ENCODE results near the gene UXS1. TPM values are rescaled to one million over a fixed set of nuclear protein-coding genes. Genes with fewer than 3 reads are reported as not detected.

UXS1 gene
- total RNA-seq, 1 experiment from 2014 or later, result 49.1 TPM

- peak; percentile 94 for ATAC-seq
- Histone ChIP-seq H3K4me1 (ENCODE audit: insufficient read depth, low read length) (peaks cover 20% of the 10 kb centered on the region), H3K79me2 (ENCODE audit: low read length) (no peaks in the 10 kb centered on the region), H3K4me3 (ENCODE audit: low read length) (no peak overlapping the region), H3K9ac (ENCODE audit: low read length) (no peak overlapping the region), H3K27ac (ENCODE audit: low read length) (no peak overlapping the region), H4K20me1 (ENCODE audit: low read length) (no peaks in the 10 kb centered on the region), H3K27me3 (ENCODE audit: low read length) (no peaks in the 10 kb centered on the region), H3F3A (ENCODE audit: low read length, unreplicated experiment) (no peaks in the 10 kb centered on the region), H3K9me3 (ENCODE audit: low read length) (no peaks in the 10 kb centered on the region), H3K4me2 (ENCODE audit: low read length) (peak overlapping the region; percentile 46; the same call in 1 of the 2 replicates), H3K9me2 (replicated peaks; ENCODE audit: low read length) (no peaks in the 10 kb centered on the region), H2AFZ (ENCODE audit: low read length) (no peak overlapping the region), H3K36me3 (ENCODE audit: low read depth, low read length) (no peaks in the 10 kb centered on the region)
- ChIA-PET CTCF (no interaction called here), POLR2A (ENCODE audit: unreplicated experiment) (no interaction called here)
- no TSS peak for BruUV-seq (replicated peaks)
- intact Hi-C loops (cut with micrococcal nuclease), result no loop called here
- no peak for TF ChIP-seq CTCF (conservative IDR thresholded peaks at IDR 0.05; ENCODE audit: low read depth, low read length)
- no peak for TF ChIP-seq EZH2 (IDR thresholded peaks at IDR 0.05; ENCODE audit: low read length, unreplicated experiment)
- TF ChIP-seq EZH2phosphoT487 (IDR thresholded peaks at IDR 0.05; ENCODE audit: borderline replicate concordance, low read length), result no peak
- DNase-seq, result peak; percentile 73
Measured at GRCh38 chr2:106057206-106057605, 136.9 kb downstream of the UXS1 start.

GRCh38 chr2:106054880-106055655 is 139.0 kb downstream of the UXS1 start:
- Histone ChIP-seq H2AFZ (ENCODE audit: low read length) (no peak overlapping the region), H3K9me3 (ENCODE audit: low read length) (no peaks in the 10 kb centered on the region), H3F3A (ENCODE audit: low read length, unreplicated experiment) (no peaks in the 10 kb centered on the region), H3K36me3 (ENCODE audit: low read depth, low read length) (no peaks in the 10 kb centered on the region), H3K27me3 (ENCODE audit: low read length) (no peaks in the 10 kb centered on the region), H3K4me1 (ENCODE audit: insufficient read depth, low read length) (peaks cover 20% of the 10 kb centered on the region), H3K4me3 (ENCODE audit: low read length) (no peak overlapping the region), H3K79me2 (ENCODE audit: low read length) (no peaks in the 10 kb centered on the region), H3K27ac (ENCODE audit: low read length) (no peak overlapping the region), H3K9ac (ENCODE audit: low read length) (no peak overlapping the region), H3K9me2 (replicated peaks; ENCODE audit: low read length) (no peaks in the 10 kb centered on the region), H4K20me1 (ENCODE audit: low read length) (no peaks in the 10 kb centered on the region), H3K4me2 (ENCODE audit: low read length) (no peak overlapping the region)
- DNase-seq (no peak), ATAC-seq (no peak)
- ChIA-PET POLR2A (ENCODE audit: unreplicated experiment) (no interaction called here), CTCF (no interaction called here)
- no TSS peak for BruUV-seq (replicated peaks)
- intact Hi-C loops (cut with micrococcal nuclease), result no loop called here
- no peak for TF ChIP-seq CTCF (conservative IDR thresholded peaks at IDR 0.05; ENCODE audit: low read depth, low read length)

GRCh38 chr2:106054321-106054720 is 139.8 kb downstream of the UXS1 start:
- Histone ChIP-seq H3K27ac (ENCODE audit: low read length) (no peak overlapping the region), H3K27me3 (ENCODE audit: low read length) (no peaks in the 10 kb centered on the region), H3K36me3 (ENCODE audit: low read depth, low read length) (no peaks in the 10 kb centered on the region), H2AFZ (ENCODE audit: low read length) (no peak overlapping the region), H3K9me3 (ENCODE audit: low read length) (no peaks in the 10 kb centered on the region), H3K79me2 (ENCODE audit: low read length) (no peaks in the 10 kb centered on the region), H3K9me2 (replicated peaks; ENCODE audit: low read length) (no peaks in the 10 kb centered on the region), H3K9ac (ENCODE audit: low read length) (no peak overlapping the region), H3K4me3 (ENCODE audit: low read length) (no peak overlapping the region), H3K4me2 (ENCODE audit: low read length) (no peak overlapping the region), H4K20me1 (ENCODE audit: low read length) (no peaks in the 10 kb centered on the region), H3F3A (ENCODE audit: low read length, unreplicated experiment) (no peaks in the 10 kb centered on the region), H3K4me1 (ENCODE audit: insufficient read depth, low read length) (peaks cover 20% of the 10 kb centered on the region)
- TF ChIP-seq CTCF (conservative IDR thresholded peaks at IDR 0.05; ENCODE audit: low read depth, low read length) (no peak), EZH2phosphoT487 (IDR thresholded peaks at IDR 0.05; ENCODE audit: borderline replicate concordance, low read length) (no peak), EZH2 (IDR thresholded peaks at IDR 0.05; ENCODE audit: low read length, unreplicated experiment) (no peak)
- no TSS peak for BruUV-seq (replicated peaks)
- DNase-seq, result no peak
- intact Hi-C loops (cut with micrococcal nuclease), result no loop called here
- ChIA-PET POLR2A (ENCODE audit: unreplicated experiment) (no interaction called here), CTCF (no interaction called here)
- ATAC-seq, result no peak
